OCI-LY3 (cell line): ENCODE measurements around the gene PILRB.
A peak's percentile ranks its signal among the peaks of the same experiment; 100 is the strongest.
"Not testable (repeated sequence)": the region's sequence is repeated elsewhere in the genome, so short reads cannot be mapped to it uniquely, and the experiment has no call there.

Experiments
- H2AFZ ChIP-seq: fragments of 200-600, 300-600 bp; shearing (Covaris generic); 2 replicates; pipeline ENCODE4 v1.6.0; 2014; ENCODE audit warnings: antibody characterized with exemption, low read depth, low read length
- H3K27ac ChIP-seq: fragments of 200-600, 300-600 bp; sonication (generic); 2 replicates; pipeline ENCODE4 v1.5.1; 2014; ENCODE audit warnings: mild to moderate bottlenecking, low read length, moderate library complexity, mixed read lengths
- H3K27me3 ChIP-seq: fragments of 200-600, 300-600 bp; sonication (generic); 2 replicates; pipeline ENCODE4 v1.6.1; 2014; ENCODE audit warnings: low read depth, low read length, mixed read lengths
- H3K36me3 ChIP-seq: fragments of 200-600, 300-600 bp; sonication (generic); replicated peaks from 2 replicates; pipeline ENCODE3; 2014; ENCODE audit warnings: low read depth, low read length, mixed read lengths
- H3K4me1 ChIP-seq: fragments of 300-600, 200-600 bp; sonication (generic); 2 replicates; pipeline ENCODE4 v1.6.1; 2014; ENCODE audit warnings: low read length, mixed read lengths
- H3K4me2 ChIP-seq: fragments of 200-600, 300-600 bp; sonication (generic); 2 replicates; pipeline ENCODE4 v1.6.1; 2014; ENCODE audit warnings: low read length, mixed read lengths
- H3K4me3 ChIP-seq: fragments of 300-600, 200-600 bp; sonication (generic); 2 replicates; pipeline ENCODE4 v1.5.1; 2014; ENCODE audit warnings: antibody characterized with exemption, mild to moderate bottlenecking, low read length, moderate library complexity
- H3K79me2 ChIP-seq: fragments of 300-600, 200-600 bp; shearing (Covaris generic); 2 replicates; pipeline ENCODE4 v1.6.1; 2014; ENCODE audit warnings: mild to moderate bottlenecking, low read length, mixed read lengths
- H3K9ac ChIP-seq: fragments of 300-600, 200-600 bp; shearing (Covaris generic); 2 replicates; pipeline ENCODE4 v1.6.0; 2014; ENCODE audit warnings: mild to moderate bottlenecking, low read length, moderate library complexity
- H3K9me3 ChIP-seq: fragments of 200-600, 300-600 bp; shearing (Covaris generic); 2 replicates; pipeline ENCODE4 v1.6.1; 2014; ENCODE audit warnings: low read length, mixed read lengths; ENCODE audit not compliant: insufficient read depth
- H4K20me1 ChIP-seq: fragments of 200-600, 300-600 bp; sonication (generic); 2 replicates; pipeline ENCODE4 v1.6.1; 2016; ENCODE audit warnings: low read length, mixed read lengths; ENCODE audit not compliant: insufficient read depth
- CTCF ChIP-seq: fragments of 200-600, 300-600 bp; sonication (generic); IDR thresholded peaks from 2 replicates; pipeline ENCODE4 v1.5.1; 2014; ENCODE audit warnings: antibody characterized with exemption, low read length, low read depth
- EZH2phosphoT487 ChIP-seq: fragments of 200-600 bp; shearing (Covaris generic); IDR thresholded peaks from 2 replicates; pipeline ENCODE4 v1.6.1; 2018; ENCODE audit warnings: antibody characterized with exemption, mixed run types, low read depth

The PILRB gene

GRCh38 chr7:100373870-100374598, 16.1 kb downstream of the PILRB start:
- Histone ChIP-seq H3K4me3 (peak overlapping the region; percentile 81), H2AFZ (peak overlapping the region; percentile 57; the same call in 1 of the 2 replicates), H3K27ac (peak overlapping the region; percentile 15; the same call in 1 of the 2 replicates), H3K4me1 (peaks cover 57% of the 10 kb centered on the region), H3K9ac (peak overlapping the region; percentile 85), H3K4me2 (peak overlapping the region; percentile 98)
- TF ChIP-seq CTCF = peak; percentile 48
- not testable (repeated sequence) for H3K9me3 ChIP-seq, H3K36me3 ChIP-seq, H4K20me1 ChIP-seq, H3K27me3 ChIP-seq, H3K79me2 ChIP-seq

- H3K36me3 ChIP-seq = no peaks in the 10 kb centered on the region
- no peak for TF ChIP-seq EZH2phosphoT487
- TF ChIP-seq CTCF = no peak
- peak overlapping the region; percentile 81 for H3K4me3 ChIP-seq
- peak overlapping the region; percentile 15; the same call in 1 of the 2 replicates for H3K27ac ChIP-seq
- H3K4me2 ChIP-seq = peak overlapping the region; percentile 98
- H3K9me3 ChIP-seq = no peaks in the 10 kb centered on the region
- peak overlapping the region; percentile 57; the same call in 1 of the 2 replicates for H2AFZ ChIP-seq
- peak overlapping the region; percentile 85 for H3K9ac ChIP-seq
- H3K4me1 ChIP-seq = peaks cover 51% of the 10 kb centered on the region
- H4K20me1 ChIP-seq = no peaks in the 10 kb centered on the region
- peaks cover 6% of the 10 kb centered on the region; the same call in 1 of the 2 replicates for H3K27me3 ChIP-seq
- H3K79me2 ChIP-seq = no peaks in the 10 kb centered on the region
Measured at GRCh38 chr7:100374601-100375000, 16.7 kb downstream of the PILRB start.

DNA sequence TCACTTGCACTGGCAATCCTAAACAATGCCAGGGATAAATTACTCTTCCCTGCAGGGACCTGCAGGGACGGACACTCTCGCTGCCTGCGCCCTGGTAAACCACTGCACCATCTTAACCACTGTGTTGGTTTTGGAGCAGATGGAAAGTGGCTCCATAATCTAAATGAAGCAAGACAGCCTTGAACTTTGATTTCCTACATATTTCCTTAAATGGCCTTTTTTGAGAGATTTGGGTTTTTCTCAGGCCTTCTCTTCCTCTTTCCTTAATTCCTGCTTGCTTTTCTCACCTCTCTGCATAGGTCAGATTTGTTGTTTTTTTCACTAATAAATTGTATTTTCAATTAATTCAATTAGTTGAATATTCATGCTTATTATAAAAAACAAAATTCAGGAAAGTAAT, 18.1 kb downstream of the PILRB start:
- Histone ChIP-seq H3K27me3 (peaks cover 6% of the 10 kb centered on the region; the same call in 1 of the 2 replicates), H3K36me3 (no peaks in the 10 kb centered on the region), H3K9ac (no peak overlapping the region), H3K4me3 (no peak overlapping the region), H4K20me1 (no peaks in the 10 kb centered on the region), H3K9me3 (no peaks in the 10 kb centered on the region), H3K27ac (no peak overlapping the region), H3K4me1 (peaks cover 51% of the 10 kb centered on the region), H3K79me2 (no peaks in the 10 kb centered on the region), H2AFZ (no peak overlapping the region), H3K4me2 (0 out of 2 replicates have a peak overlapping the region, but pooled peaks have one; percentile 4)
- no peak for TF ChIP-seq EZH2phosphoT487
- TF ChIP-seq CTCF = no peak

DNA sequence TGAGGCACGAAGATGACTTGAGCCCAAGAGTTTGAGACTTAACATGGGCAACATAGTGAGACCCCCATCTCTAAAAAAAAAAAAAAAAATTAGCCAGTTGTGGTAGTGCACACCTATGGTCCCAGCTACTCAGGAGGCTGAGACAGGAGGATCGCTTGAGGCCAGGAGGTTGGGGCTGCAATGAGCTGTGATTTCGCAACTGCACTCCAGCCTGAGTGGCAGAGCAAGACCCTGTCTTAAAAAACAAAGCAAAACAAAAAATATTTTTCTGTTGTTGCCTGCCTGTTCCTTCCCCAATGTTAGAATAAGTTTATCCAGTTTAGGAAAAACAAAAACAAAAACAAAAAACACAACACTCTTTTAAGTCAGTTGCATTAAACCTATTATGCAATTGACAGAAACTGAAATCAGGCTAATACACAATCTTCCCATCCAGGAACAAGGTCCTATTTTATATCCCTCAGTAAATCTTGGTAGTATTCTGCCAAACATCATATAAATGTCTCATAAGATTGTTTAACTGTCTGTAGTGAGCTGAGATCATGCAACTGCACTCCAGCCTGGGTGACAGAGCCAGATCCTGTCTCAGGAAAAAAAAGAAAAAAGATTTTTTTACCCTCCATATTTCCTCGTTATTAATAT, 20.3 kb downstream of the PILRB start:
- H3K9me3 ChIP-seq = no peaks in the 10 kb centered on the region
- H3K79me2 ChIP-seq = no peaks in the 10 kb centered on the region
- H3K9ac ChIP-seq = no peak overlapping the region
- H3K27me3 ChIP-seq = peaks cover 6% of the 10 kb centered on the region; the same call in 1 of the 2 replicates
- H3K36me3 ChIP-seq = no peaks in the 10 kb centered on the region
- TF ChIP-seq CTCF (no peak), EZH2phosphoT487 (no peak)
- H3K27ac ChIP-seq = no peak overlapping the region
- no peak overlapping the region for H3K4me2 ChIP-seq
- H3K4me1 ChIP-seq = peaks cover 34% of the 10 kb centered on the region
- no peak overlapping the region for H3K4me3 ChIP-seq
- H2AFZ ChIP-seq = no peak overlapping the region
- H4K20me1 ChIP-seq = no peaks in the 10 kb centered on the region
